Left colon (tissue), 2 donors: ENCODE data around the gene CAMK2G. TPM values are rescaled to one million over a fixed set of nuclear protein-coding genes. Genes with fewer than 3 reads are reported as not detected.

Experiments
- ATAC-seq: fragments of 200-7000 bp; cut with Tn5 transposase; one replicate; pipeline ENCODE4 v1.9.1; 2020; ENCODE audit warnings: mild to moderate bottlenecking, moderate library complexity
- DNase-seq, 2 donors: peaks; one replicate each; pipeline ENCODE4 v3.0.0-alpha.2; 2020
- intact Hi-C, 2 donors: fragments of 100-400 bp; cut with DNase I in 1 of 2; cut with micrococcal nuclease in 1 of 2; formaldehyde crosslinking; loops; one replicate each; pipeline versions ENCODE4 v1.11.2 to v1.14.0; 2022; cut with DNase I, micrococcal nuclease
- total RNA-seq, 2 donors: library from RNA; stranded (reverse); fragmentation: NEBNext Ultra II Directional; extraction: Animal tissue kit (Norgen Biotek cat#: 25700); gene quantifications; one replicate each; pipeline ENCODE4 v1.2.1, GENCODE V29; 2021
- donor health status: DM: no; HTN: no; CAD: no.
- donor health status: DM: yes; HTN: yes; CAD: no.

The CAMK2G gene
- total RNA-seq, 2 donors from 2014 or later, result 52.3 to 56.1 TPM

DNA sequence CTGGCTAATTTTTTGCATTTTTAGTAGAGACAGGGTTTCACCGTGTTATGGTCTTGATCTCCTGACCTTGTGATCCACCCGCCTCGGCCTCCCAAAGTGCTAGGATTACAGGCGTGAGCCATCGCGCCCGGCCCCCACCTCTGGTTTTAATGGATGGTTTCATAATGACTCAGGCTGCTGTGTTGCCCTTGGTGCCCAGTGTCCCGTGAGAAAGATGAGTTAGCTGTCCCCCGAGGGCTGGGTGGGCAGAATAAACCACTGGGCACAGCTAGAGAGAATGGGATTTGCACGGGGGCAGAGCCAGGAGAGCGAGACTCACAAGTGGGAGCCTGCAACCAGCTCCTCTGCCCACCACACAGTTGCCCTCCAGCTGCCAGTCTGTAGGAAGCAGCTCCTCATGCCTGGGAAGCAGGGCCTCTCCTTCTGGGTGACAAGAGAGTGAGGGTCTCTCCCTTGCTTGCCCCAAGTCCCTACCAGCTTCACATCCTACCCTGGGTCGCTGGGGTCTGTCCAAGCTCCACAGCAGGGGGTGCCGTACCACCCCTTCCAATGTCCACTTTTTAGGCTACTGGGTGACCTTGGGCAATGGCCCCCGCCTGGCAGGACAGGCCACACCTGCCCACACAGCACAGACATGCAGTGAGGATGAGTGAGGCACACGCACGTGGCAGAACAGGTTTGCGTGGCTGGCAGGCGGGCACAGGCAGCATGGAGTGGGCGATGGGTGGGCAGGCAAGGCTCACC lies 46.8 kb downstream of the CAMK2G start:
- intact Hi-C loops, result no loop called here
- DNase-seq (no peak), ATAC-seq (no peak)

DNA sequence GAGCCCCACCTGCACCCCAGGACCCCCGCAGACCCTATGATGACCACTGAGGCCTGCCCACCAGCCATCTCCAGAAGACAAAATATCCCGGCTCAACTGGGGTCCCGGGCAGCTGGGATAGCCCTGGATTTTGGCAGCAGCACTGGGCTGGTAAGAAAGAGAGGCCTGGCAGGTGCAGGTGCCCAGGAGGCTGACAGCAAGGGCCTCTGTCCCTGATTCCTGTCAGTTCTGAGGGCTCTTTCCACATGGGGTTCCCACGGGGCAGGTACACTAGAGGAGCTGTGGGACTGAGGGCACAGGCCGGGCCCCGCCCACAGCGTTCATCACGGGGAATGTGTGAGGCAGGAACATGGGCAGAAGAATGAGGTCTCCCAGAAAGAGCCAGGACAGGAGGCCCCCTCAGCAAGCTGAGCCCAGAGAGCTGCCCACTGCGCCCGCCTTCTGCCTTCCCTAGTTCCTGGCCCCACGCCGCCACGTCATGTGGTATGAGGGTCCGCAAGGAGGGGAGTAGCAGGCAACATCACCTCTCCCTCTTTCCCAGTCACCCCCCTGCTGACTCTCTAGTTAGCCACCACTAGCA lies 50.1 kb downstream of the CAMK2G start:
- ATAC-seq, result no peak
- intact Hi-C loops, result no loop called here
- DNase-seq, result no peak

DNA sequence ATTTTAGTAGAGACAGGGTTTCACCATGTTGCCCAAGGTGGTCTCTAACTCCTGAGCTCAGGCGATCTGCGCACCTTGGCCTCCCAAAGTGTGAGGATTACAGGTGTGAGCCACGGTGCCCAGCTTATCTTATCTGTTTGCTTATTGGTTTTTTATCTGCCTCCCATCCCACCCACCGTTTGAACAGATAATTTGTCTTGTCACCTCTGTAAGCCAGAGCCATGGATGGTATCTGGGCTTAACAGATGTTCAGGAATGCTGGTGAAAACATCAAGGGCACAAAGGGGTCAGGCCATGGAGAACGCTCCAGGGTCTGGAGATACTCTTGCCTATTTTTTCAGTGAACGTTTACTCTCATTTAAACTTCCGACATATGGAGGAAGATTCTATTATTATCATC lies 51.0 kb downstream of the CAMK2G start:
- ATAC-seq (no peak), DNase-seq (no peak)
- intact Hi-C loops, result no loop called here

DNA sequence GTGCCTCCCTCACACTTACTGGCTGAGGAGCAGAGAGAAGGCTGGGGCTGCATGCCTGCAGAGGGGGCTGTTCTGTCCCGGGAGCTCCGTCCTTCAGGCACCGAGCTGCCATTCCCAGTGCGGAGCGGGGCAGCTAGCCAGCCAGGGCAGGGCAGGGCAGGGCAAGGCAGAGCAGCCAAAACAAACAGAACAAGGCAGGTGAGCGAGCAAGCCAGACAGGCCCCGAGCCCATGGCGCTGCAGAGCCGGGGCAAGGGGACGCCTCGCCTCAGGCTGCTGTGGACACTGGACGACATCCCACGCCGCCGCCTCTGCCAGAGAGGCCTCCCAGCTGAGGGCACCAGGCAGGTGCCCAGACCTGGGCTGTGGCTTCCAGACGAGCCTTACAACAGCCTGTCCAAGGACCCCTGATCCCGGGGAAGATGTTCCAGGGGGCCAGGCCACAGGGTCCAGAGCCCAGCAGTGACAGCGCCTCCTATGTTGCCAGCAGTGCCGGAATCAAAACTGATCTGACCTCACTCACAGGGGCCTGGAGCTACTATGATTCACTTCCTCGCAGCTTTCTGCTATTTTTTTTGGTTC lies 54.8 kb downstream of the CAMK2G start:
- DNase-seq (peak; percentile 84 to 86), ATAC-seq (peak; percentile 91)
- intact Hi-C loops, result no loop called here

DNA sequence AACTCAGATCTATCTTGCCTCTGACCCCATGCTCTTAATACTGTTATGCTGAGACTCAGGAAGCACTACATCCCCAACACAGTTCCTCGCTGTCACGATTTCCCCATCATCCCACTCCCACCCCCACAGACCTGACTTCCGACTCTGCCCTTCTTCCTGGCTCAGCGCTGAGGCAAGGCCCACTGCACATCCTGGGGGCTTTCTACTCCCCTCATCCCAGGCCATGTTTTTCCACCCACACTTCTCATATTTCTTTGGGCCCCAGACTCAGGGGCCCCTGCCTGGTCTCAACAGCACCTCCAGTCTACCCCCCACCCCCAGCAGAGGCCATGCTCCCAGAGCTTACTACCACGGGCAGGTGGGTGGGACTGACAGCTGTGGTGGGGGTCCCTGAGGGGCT lies 55.3 kb downstream of the CAMK2G start:
- intact Hi-C loops, result no loop called here
- DNase-seq, result no peak
- no peak for ATAC-seq

DNA sequence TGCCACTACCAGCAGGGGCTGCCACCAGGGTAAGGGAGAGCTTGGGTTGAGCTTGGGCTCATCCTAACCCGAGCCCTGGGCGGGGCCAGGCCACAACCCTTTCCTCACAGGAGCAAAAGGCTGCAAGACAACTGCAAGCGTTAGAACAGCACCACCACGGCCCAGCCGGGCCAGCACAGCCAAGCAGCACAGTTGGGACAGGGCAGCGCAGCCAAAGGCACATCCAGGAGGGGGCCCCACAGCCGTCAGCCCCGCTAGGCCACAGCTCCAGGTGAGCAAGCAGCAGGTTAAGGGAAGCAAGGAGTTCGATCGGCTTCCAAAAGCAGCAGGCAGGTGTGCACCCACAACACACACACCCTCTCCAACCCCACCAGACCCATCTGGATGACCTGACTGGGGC lies 56.0 kb downstream of the CAMK2G start:
- ATAC-seq (no peak), DNase-seq (no peak)
- intact Hi-C loops, result no loop called here

DNA sequence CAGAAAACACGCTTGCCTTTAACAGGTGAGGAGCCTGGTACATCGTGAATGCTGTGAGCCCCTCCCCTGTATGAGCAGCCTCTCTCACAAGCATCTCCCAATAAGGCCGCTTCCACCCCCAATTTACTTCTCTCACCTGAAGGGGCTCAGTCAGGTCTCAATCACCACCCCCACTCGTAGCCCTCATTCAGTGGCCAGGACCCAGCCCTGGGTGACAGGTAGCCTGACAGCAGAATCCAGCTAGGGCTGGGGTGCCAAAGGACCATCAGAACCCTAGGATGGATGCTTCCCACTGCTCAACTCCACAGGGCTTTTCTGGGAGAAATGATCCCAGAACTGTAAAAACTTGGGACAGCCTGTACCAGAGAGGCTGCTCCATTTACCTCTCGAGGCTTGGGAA lies 56.5 kb downstream of the CAMK2G start:
- ATAC-seq, result no peak
- intact Hi-C loops, result no loop called here
- no peak for DNase-seq

DNA sequence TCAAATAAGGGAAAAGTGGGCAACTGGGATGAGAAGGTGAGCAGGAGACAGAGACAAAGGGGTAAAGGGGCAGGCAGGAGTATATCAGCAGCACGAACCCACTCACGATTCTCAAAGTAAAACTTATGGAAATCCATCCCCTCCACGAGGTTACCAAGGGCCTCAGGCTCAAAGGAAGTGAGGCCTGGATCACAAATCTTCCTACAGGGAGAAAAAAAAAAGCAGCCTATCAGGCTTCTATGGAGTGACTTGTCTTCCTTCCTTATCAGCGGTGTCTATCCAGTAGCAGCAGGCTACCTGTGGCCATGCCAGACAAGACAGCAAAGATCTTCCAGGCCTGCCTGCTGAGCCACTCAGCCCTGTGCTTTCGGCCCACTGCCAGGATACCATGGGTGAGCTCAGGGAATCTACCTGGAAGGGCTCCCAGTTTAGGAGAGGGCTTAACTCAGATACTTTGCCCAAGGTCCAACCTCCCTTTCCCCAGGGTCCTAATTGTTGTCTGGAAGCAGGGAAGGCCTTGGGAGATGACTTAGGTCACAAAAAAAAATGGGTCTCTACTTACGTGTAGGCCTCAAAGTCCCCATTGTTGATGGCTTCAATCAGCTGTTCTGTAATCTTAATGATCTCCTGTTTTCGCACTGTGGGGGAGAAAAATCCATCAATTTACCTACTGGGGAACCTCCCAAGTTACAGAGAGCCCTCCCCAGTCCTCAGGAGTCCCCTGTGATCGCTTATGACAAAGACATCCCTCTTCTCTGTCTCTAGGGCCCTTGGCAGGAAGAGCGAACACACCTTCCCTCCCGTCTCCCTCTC lies 57.2 kb downstream of the CAMK2G start:
- intact Hi-C loops, result no loop called here
- DNase-seq, result no peak
- no peak for ATAC-seq

DNA sequence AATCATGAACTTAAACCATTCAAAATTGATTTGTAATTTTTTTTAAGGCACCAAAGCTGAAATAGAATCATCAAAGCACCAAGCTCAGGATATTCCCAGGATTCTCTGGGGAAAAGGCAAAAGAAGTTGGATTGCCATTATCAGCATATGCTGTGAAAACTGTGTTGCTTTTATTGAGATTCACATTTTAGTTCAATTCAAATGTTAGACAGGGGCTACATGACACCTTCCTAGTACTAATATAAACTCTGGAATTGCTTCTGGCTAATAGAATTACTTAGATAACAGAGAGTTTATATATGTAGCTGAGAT lies 58.7 kb downstream of the CAMK2G start:
- ATAC-seq (no peak), DNase-seq (no peak)
- intact Hi-C loops, result no loop called here

DNA sequence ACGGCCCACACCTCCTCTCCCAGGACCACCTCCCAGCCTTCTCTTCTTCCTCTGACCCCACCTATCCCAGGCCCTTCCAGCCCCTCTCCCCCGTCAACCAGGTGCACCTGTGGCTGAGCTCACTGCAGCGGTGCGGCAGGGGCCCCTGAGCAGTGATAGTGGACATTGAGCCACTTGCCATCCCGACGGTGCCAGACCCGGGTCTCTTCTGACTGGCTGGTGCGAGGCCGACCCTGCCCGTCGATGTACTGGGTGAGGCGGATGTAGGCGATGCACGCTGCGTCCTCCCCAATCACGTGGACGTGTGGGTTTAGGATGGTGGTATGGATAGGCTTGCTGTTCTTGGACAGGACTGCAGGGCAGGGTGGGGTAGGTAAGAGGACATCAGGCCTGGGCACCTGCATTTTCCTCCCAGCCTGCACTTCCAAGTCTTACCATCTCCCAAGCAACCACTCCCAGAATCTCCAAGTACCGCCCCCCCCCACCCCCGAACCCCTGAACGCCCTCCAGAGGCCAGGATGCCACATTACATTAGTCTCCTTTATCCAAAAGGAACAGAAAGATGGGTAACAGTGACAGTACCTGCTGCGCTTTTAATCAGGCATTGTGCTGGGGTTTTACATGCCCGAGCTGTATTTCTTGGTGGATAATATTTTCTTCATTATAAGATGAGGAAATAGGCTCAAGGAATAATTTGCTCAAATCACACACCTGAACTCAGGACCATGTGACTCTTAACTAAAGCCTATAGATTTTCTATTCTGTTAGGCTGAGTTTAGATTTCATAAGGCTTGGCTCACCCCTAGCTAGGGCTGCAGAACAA lies 59.2 kb downstream of the CAMK2G start:
- intact Hi-C loops, result no loop called here
- ATAC-seq (no peak), DNase-seq (no peak)

DNA sequence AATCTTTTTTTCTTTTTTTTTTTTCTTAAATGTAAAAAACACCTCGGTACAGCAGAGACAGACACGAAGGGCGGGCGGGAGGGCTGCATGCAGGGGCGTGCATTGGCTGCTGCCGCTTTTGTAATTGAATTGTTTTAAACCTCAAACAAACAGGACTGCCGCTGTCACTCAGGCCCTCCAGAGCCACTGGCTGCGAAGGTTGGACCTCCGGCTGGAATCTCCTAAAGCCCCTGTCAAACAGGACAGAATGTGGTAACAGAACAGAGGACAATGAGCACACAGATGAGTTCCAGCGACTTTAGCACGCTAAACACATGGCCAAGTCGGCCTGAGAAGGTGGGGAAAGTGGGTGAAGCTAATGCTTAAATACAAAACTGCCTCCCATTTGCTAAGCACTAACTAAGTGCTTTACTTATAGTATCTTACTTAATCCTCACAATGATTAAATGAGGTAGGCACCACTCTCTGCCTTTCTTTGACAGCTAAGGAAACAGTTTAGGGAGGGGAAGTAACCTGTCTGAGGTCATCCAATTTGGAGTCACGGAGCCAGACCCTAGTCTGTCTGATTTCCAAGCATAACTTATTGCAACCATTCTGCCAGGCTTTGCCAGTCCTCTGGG lies 60.0 kb downstream of the CAMK2G start:
- ATAC-seq, result no peak
- intact Hi-C loops, result no loop called here
- DNase-seq, result no peak

DNA sequence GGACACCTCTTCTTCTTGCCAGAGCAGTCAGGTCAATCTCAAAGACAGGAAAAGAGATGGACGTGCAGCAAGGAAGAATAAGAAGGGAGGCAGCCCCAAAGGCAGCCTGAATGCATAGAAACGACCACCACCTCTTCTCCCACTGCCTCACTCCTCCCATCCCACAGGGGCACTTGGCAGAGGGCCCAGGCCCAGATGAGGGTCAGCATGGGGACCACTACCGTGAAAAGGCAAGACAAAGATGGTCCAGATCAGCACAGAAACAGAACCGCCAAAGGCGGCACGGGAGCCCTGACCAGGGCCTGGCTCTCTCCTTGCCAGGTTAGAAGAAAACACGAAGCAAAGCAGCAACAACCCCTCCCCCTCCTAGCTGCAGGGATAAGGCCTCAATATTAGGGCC lies 61.0 kb downstream of the CAMK2G start:
- no peak for ATAC-seq
- DNase-seq, result no peak
- intact Hi-C loops, result no loop called here

DNA sequence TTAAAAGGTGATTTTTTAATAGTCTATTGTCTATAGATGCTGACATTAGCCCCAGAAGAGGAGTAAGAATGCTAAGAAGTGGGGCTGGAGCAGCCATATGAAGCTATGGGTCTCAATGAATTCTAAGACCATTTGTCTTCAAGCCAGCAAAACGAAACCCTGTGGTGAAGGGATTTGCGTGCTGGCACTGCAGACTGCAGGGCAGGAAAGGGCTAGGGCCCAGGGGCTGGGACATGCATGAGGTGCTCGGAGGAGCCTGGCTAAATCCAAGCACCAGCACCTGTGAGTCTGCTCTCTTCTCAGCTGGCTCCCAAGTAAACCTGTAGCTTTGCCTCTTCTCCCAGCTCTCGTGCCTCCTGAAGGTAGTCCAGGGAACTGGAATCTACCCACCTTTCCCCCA lies 61.7 kb downstream of the CAMK2G start:
- DNase-seq, result no peak
- ATAC-seq, result no peak
- intact Hi-C loops, result no loop called here

DNA sequence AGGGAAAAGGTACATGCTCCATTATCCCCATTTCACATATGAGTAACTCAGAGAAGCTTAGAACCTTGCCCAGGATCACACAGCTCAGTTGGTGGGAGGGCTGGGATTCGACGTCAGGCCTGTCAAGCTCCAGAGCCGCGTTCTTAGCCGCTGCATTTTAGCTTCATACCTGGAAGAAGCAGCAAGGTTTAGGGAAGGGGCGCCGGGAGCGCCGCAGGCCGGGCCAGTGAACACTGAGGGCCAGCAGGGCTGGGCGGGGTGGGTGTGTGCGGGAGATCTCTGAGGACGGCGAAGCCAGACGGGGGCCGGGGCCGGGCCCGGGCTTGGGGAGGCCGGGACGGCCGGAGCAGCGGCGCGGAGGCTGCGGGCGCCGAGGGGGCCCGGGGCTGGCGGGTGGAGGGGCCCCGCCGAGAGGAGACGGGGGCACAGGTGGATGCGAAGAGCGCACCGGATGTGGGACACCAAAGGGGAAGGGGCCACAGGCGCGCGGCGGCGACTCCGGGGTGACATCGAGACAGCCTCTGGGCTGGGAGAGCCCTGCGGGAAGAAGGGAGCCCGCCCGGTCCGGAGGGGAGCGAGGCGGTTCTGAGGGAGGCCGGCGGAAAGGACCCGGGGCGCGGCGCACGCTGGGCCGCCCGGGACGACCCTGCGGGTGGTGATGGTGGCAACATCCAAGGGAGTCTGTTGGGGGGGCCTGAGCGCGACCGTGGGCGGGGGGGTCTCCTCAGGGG lies 63.5 kb downstream of the CAMK2G start:
- intact Hi-C loops, result no loop called here
- DNase-seq (peak; percentile 46 to 64), ATAC-seq (peak; percentile 34)

DNA sequence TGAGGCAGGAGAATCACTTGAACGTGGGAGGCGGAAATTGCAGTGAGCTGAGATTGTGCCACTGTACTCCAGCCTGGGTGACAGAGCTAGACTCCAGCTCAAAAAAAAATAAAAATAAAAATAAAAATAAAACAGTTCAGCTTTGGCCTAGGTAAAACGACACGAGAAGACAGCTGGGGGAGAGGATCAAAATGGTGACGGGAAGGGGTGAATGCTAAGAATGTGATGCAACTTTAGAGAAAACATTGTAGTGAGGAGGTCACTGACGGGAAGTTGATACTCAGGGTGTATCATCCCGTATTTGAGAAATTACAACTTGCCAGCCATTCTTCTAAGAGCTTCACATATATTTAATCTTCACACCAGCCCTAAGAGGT lies 64.0 kb downstream of the CAMK2G start:
- no peak for ATAC-seq
- no peak for DNase-seq
- intact Hi-C loops, result no loop called here

DNA sequence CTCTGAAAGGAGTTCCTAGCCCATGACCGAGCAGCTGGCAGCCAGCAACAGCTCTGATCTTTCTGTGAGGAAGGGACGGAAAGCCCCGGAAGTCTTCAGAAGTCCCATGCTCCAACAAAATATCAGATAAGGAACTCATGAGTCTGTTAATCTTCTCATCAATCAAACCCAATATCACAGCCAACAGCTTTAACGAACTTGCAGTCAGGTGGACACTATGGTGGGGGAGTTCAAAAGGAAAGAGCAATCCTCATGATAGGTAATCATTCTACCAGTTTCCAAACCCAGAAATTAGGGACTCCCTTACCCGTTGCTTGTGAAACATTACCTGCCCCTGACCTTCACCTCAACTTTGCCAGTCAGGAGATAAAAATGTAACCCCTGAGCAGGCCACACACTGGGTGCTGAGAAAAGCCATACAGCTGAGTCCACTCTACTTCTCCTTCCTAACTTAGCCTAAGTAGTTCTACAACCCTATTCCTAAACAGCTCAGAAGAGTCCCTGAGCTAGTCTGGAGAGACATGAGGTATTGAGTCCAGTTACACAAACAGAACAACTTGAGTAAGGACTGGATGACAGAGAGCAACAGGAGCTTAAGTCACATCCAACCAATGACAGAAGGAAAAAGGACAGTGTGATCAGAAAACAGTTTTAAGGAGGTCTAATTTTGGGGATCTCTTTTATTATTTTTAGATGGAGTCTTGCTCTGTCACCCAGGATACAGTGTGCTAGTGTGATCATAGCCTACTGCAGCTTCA lies 65.1 kb downstream of the CAMK2G start:
- ATAC-seq (no peak), DNase-seq (no peak)
- intact Hi-C loops, result no loop called here

DNA sequence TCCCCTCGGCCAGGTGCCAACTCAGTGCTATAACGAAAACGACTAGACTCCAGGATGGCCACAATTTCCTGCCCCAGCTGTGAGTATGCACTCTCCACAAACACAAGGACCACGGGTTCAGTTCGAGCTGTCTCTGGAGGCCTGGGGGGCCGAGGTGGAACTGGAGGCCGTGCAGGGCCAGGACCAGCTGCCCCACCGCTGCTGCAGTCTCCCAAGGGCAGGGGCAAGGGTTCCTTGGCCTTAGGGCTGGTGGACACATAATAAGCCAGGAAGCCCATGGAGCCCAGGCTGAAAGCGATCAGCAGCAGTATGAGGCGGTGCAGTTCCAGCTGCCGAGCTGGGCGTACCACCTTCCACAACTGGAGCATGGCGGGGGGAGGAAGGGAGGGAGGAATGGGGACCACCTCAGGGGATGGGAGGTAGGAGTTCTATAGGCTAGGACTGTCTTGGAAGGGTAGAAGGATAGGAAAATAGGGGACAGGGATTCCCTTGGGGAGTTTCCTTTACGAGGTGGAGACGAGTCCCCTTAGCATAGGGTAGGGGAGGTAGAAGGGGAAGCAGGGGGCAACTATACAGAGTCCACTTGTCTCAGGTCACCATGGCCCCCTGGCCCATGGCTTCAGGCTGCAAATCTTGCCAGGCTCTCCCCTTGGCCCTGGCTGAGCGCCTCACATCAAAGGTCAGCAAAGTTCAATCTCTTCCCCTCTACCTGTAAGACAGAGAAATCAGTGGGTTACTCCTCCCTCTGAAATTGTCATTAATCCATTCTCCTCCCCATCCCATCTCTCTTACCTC lies 66.1 kb downstream of the CAMK2G start:
- ATAC-seq, result no peak
- no peak for DNase-seq
- intact Hi-C loops, result no loop called here
